Measurements from ENCODE around the gene TAS2R39. TPM values are rescaled to one million over a fixed set of nuclear protein-coding genes. Genes with fewer than 3 reads are reported as not detected.
"Not testable (repeated sequence)": the region's sequence is repeated elsewhere in the genome, so short reads cannot be mapped to it uniquely, and the experiment has no call there.

The TAS2R39 gene
- total RNA-seq, 2 experiments from 2014 or later = not detected

DNA sequence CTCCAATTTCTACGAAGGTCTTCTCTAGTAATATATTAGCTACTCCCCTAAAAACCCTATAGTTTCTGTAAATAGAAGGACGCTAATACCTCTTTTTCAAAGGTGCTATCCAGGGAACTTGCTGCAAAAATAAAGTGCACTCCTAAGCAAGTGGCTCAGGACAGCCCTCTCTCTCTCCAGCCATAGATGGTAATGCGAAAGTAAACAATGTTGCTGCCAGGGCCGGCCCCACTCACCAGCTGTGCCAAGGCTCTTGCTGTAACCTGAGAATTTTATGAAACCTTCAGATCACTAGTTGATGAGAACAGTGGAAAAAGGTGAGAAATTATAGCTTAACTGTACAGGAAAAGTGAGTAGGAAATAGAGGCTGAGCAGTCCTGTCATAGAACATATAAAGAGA lies 10.9 kb upstream of the TAS2R39 start:
- H3K27me3 ChIP-seq (ENCODE audit: control insufficient read depth in 1 of 2, insufficient read depth in 2 of 2, low read length in 2 of 2) = no peaks in the 10 kb centered on the region
- Mint-ChIP-seq H3K27ac (no peak overlapping the region), H3K4me3 (no peak overlapping the region), H3K9me3 (peaks cover 5% of the 10 kb centered on the region), H3K36me3 (ENCODE audit: low read depth) (peaks cover 2% of the 10 kb centered on the region), H3K27me3 (peaks cover 27% of the 10 kb centered on the region), H3K4me1 (ENCODE audit: low read depth) (no peaks in the 10 kb centered on the region)
- H3K27ac ChIP-seq (ENCODE audit: low read depth in 1 of 2, low read length in 2 of 2) = no peak overlapping the region
- DNase-seq = no peak
- H3K36me3 ChIP-seq (ENCODE audit: insufficient read depth, low read length) = no peaks in the 10 kb centered on the region
- ATAC-seq (ENCODE audit: poor library complexity) = no peak
- intact Hi-C loops (cut with DNase I, micrococcal nuclease) = no loop called here
- no peak overlapping the region for H3K4me3 ChIP-seq (ENCODE audit: low read length)
- TF ChIP-seq, protein P1, sequence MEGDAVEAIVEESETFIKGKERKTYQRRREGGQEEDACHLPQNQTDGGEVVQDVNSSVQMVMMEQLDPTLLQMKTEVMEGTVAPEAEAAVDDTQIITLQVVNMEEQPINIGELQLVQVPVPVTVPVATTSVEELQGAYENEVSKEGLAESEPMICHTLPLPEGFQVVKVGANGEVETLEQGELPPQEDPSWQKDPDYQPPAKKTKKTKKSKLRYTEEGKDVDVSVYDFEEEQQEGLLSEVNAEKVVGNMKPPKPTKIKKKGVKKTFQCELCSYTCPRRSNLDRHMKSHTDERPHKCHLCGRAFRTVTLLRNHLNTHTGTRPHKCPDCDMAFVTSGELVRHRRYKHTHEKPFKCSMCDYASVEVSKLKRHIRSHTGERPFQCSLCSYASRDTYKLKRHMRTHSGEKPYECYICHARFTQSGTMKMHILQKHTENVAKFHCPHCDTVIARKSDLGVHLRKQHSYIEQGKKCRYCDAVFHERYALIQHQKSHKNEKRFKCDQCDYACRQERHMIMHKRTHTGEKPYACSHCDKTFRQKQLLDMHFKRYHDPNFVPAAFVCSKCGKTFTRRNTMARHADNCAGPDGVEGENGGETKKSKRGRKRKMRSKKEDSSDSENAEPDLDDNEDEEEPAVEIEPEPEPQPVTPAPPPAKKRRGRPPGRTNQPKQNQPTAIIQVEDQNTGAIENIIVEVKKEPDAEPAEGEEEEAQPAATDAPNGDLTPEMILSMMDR (IDR thresholded peaks at IDR 0.05) = no peak
- POLR2A ChIA-PET = no interaction called here
- no peaks in the 10 kb centered on the region for H3K4me1 ChIP-seq (ENCODE audit: insufficient read depth, low read length)
- CTCF ChIA-PET = no interaction called here
- peaks cover 0 to 7% of the 10 kb centered on the region in 2 experiments for H3K9me3 ChIP-seq (ENCODE audit: control insufficient read depth in 1 of 2, insufficient read depth in 1 of 2, low read length in 2 of 2)

DNA sequence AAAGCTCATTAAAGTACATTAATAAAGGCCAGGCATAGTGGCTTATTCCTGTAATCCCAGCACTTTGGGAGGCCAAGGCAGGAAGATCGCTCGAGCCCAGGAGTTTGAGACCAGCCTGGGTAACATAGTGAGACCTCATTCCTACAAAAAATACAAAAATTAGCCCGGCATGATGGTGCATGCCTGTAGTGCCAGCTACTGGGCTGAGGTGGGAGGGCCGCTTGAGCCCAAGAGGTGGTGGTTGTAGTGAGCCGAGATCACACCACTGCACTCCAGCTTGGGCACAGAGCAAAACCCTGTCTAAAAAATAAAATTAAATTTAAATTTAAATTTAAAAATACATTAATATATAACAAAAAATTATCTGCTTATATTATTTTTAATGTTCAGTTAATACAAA lies 7.1 kb upstream of the TAS2R39 start:
- H3K4me3 ChIP-seq (ENCODE audit: low read length) = no peak overlapping the region
- DNase-seq = no peak
- ChIA-PET CTCF (no interaction called here), POLR2A (no interaction called here)
- H3K27ac Mint-ChIP-seq = no peak overlapping the region
- peaks cover 5% of the 10 kb centered on the region for H3K27me3 Mint-ChIP-seq
- H3K27me3 ChIP-seq (ENCODE audit: control insufficient read depth in 1 of 2, insufficient read depth in 2 of 2, low read length in 2 of 2) = no peaks in the 10 kb centered on the region
- H3K36me3 ChIP-seq (ENCODE audit: insufficient read depth, low read length) = no peaks in the 10 kb centered on the region
- no peak overlapping the region for H3K27ac ChIP-seq (ENCODE audit: low read depth in 1 of 2, low read length in 2 of 2)
- TF ChIP-seq, protein P1 (IDR thresholded peaks at IDR 0.05) = no peak
- intact Hi-C loops (cut with DNase I, micrococcal nuclease) = no loop called here
- H3K4me3 Mint-ChIP-seq = no peak overlapping the region
- peaks cover 7 to 8% of the 10 kb centered on the region in 2 experiments for H3K9me3 ChIP-seq (ENCODE audit: control insufficient read depth in 1 of 2, insufficient read depth in 1 of 2, low read length in 2 of 2)
- ATAC-seq (ENCODE audit: poor library complexity) = no peak
- no peaks in the 10 kb centered on the region for H3K36me3 Mint-ChIP-seq (ENCODE audit: low read depth)
- peaks cover 7% of the 10 kb centered on the region for H3K9me3 Mint-ChIP-seq
- H3K4me1 Mint-ChIP-seq (ENCODE audit: low read depth) = no peaks in the 10 kb centered on the region
- H3K4me1 ChIP-seq (ENCODE audit: insufficient read depth, low read length) = no peaks in the 10 kb centered on the region

DNA sequence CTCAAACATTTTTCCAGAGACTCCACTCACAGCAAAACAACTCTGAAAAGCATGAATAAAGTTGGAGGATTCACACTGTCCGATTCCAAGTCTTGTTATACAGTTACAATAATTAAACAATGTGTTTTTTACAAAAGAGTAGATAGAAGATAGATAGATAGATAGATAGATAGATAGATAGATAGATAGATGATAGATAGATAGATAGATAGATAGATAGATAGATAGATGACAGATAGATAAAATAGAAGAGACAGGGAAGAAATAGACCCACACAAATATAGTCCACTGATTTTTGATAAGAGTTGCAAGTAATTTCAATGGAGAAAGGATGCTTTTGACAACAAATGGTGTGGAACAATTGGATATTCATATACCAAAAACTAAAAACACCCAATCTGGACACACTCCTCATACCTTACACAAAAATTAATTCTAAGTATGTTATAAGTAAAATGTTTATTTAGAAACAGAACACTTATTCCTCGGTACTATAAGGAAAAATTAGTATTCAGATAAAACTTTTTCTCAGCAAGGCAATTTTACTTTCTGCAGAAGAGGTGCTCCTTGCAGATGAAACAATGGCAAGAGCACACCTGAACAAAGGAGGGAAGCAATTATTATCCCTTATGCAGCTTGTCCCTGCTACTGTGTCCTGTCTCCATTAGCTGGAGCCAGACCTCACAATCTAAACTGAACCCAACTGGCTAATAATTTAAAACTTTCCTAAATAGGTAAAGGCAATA lies 5.7 kb upstream of the TAS2R39 start:
- Mint-ChIP-seq H3K9me3 (peaks cover 7% of the 10 kb centered on the region), H3K4me3 (no peak overlapping the region), H3K36me3 (ENCODE audit: low read depth) (no peaks in the 10 kb centered on the region), H3K4me1 (ENCODE audit: low read depth) (no peaks in the 10 kb centered on the region), H3K27ac (no peak overlapping the region), H3K27me3 (peaks cover 7% of the 10 kb centered on the region)
- no peaks in the 10 kb centered on the region for H3K36me3 ChIP-seq (ENCODE audit: insufficient read depth, low read length)
- no peak overlapping the region for H3K4me3 ChIP-seq (ENCODE audit: low read length)
- no peak for ATAC-seq (ENCODE audit: poor library complexity)
- DNase-seq = no peak
- CTCF ChIA-PET = no interaction called here
- intact Hi-C loops (cut with DNase I, micrococcal nuclease) = no loop called here
- TF ChIP-seq, protein P1 (IDR thresholded peaks at IDR 0.05) = no peak
- peaks cover 7 to 8% of the 10 kb centered on the region in 2 experiments for H3K9me3 ChIP-seq (ENCODE audit: control insufficient read depth in 1 of 2, insufficient read depth in 1 of 2, low read length in 2 of 2)
- H3K4me1 ChIP-seq (ENCODE audit: insufficient read depth, low read length) = no peaks in the 10 kb centered on the region
- no peak overlapping the region for H3K27ac ChIP-seq (ENCODE audit: low read depth in 1 of 2, low read length in 2 of 2)
- peaks cover 0 to 2% of the 10 kb centered on the region in 2 experiments for H3K27me3 ChIP-seq (ENCODE audit: control insufficient read depth in 1 of 2, insufficient read depth in 2 of 2, low read length in 2 of 2)
- POLR2A ChIA-PET = no interaction called here

DNA sequence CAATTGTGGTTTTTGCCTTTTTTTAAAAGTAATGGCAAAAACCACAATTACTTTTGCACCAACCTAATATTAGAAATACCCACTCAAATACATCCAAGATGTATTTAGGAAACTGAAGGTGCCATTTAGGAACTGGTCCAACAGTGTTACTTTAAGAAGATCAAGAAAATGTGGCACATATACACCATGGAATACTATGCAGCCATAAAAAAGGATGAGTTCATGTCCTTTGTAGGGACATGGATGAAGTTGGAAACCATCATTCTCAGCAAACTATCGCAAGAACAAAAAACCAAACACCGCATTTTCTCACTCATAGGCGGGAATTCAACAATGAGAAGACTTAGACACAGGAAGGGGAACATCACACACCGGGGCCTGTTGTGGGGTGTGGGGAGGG lies 2.4 kb upstream of the TAS2R39 start:
- POLR2A ChIA-PET; H3K9me3 ChIP-seq (ENCODE audit: control insufficient read depth in 1 of 2, insufficient read depth in 1 of 2, low read length in 2 of 2); H3K4me1 ChIP-seq (ENCODE audit: insufficient read depth, low read length); H3K36me3 ChIP-seq (ENCODE audit: insufficient read depth, low read length); H3K9me3 Mint-ChIP-seq; H3K4me3 ChIP-seq (ENCODE audit: low read length); CTCF ChIA-PET; H3K36me3 Mint-ChIP-seq (ENCODE audit: low read depth); H3K27ac ChIP-seq (ENCODE audit: low read depth in 1 of 2, low read length in 2 of 2); ATAC-seq (ENCODE audit: poor library complexity); H3K4me3 Mint-ChIP-seq; H3K4me1 Mint-ChIP-seq (ENCODE audit: low read depth); intact Hi-C loops (cut with DNase I, micrococcal nuclease); H3K27ac Mint-ChIP-seq; DNase-seq: not testable (repeated sequence)
- peaks cover 6 to 15% of the 10 kb centered on the region in 2 experiments for H3K27me3 ChIP-seq (ENCODE audit: control insufficient read depth in 1 of 2, insufficient read depth in 2 of 2, low read length in 2 of 2)
- peaks cover 25% of the 10 kb centered on the region for H3K27me3 Mint-ChIP-seq
